ENCODE data around the gene SPAG17.

The SPAG17 gene

DNA sequence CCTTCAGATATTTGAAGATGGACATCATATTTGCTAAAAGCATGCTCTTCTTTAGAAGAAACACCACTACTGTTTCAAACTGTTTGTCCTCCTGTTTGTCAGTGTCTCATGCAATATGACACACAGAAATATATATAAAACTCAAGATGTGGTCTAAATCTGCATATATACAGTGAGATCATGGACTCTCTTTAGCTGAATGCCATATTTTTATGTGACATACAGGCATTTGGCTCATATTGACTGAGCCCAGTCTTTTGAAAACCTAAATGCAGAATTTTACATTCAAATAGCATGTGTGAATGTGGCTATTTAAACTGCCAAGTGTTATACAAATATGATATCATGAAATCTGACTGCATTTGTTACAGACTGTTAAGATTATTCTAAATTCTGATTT, 274.0 kb downstream of the SPAG17 start:
- no peak for DNase-seq (ENCODE audit: low read depth)
- no peak overlapping the region for H3K4me3 ChIP-seq (ENCODE audit: low read depth, low read length)
- TF ChIP-seq, protein P1, sequence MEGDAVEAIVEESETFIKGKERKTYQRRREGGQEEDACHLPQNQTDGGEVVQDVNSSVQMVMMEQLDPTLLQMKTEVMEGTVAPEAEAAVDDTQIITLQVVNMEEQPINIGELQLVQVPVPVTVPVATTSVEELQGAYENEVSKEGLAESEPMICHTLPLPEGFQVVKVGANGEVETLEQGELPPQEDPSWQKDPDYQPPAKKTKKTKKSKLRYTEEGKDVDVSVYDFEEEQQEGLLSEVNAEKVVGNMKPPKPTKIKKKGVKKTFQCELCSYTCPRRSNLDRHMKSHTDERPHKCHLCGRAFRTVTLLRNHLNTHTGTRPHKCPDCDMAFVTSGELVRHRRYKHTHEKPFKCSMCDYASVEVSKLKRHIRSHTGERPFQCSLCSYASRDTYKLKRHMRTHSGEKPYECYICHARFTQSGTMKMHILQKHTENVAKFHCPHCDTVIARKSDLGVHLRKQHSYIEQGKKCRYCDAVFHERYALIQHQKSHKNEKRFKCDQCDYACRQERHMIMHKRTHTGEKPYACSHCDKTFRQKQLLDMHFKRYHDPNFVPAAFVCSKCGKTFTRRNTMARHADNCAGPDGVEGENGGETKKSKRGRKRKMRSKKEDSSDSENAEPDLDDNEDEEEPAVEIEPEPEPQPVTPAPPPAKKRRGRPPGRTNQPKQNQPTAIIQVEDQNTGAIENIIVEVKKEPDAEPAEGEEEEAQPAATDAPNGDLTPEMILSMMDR (IDR thresholded peaks at IDR 0.05; ENCODE audit: control insufficient read depth, extremely low read depth, insufficient read depth): no peak

- TF ChIP-seq, protein P1 (IDR thresholded peaks at IDR 0.05; ENCODE audit: control insufficient read depth, extremely low read depth, insufficient read depth): no peak
- no peak overlapping the region for H3K4me3 ChIP-seq (ENCODE audit: low read depth, low read length)
- DNase-seq (ENCODE audit: low read depth): no peak
Observed at GRCh38 chr1:117905019-117905418, 280.0 kb downstream of the SPAG17 start.

DNA sequence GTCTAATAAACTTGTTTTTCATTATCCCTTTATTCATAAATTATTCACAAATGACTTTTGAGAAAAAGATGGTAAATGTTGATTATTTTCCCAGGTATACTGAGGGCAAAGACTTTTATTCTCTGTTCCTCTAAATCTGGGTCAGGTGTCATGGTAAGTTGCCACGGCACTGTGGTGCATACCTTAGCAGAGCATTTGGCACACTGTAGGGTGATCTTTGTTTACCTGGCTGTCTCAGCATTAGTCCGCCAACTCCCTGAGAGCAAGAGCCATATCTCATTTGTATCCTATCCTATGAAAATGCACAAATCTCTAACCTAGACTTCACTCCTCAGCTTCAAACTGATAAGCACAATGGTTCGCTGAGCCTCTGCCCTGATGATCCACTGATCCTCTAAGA, 280.5 kb downstream of the SPAG17 start:
- H3K4me3 ChIP-seq (ENCODE audit: low read depth, low read length): no peak overlapping the region
- TF ChIP-seq, protein P1 (IDR thresholded peaks at IDR 0.05; ENCODE audit: control insufficient read depth, extremely low read depth, insufficient read depth): no peak
- DNase-seq (ENCODE audit: low read depth): no peak
